A549 (cell line): ENCODE measurements around the gene ATRN.

ENCODE experiments used
- CEBPB ChIP-seq, 2 experiments: fragments of >200 bp in 1 of 2; sonication (Bioruptor Twin) in 1 of 2; formaldehyde crosslinking in 1 of 2; IDR thresholded peaks; 2 replicates each; pipeline ENCODE4 v1.6.1; 2012 to 2016
- CTCF ChIP-seq: fragments of >200 bp; sonication (Bioruptor Twin); formaldehyde crosslinking; IDR thresholded peaks from 3 replicates; pipeline ENCODE4 v1.5.1; 2016
- HDAC2 ChIP-seq: fragments of 200-600 bp; sonication (generic); IDR thresholded peaks from 2 replicates; pipeline ENCODE4 v1.6.1; 2016
- RAD21 ChIP-seq, 2 experiments: fragments of >200 bp in 1 of 2; sonication (Bioruptor Twin) in 1 of 2; formaldehyde crosslinking in 1 of 2; IDR thresholded peaks in 1 of 2; conservative IDR thresholded peaks in 1 of 2; 2 replicates in 1 of 2; 3 replicates in 1 of 2; pipeline ENCODE4 v1.6.1; 2012 to 2018; ENCODE audit warnings: inconsistent platforms in 1 of 2

- TF ChIP-seq CTCF (no peak), HDAC2 (no peak), RAD21 (conservative IDR thresholded peaks at IDR 0.05 in 1 of 2, IDR thresholded peaks at IDR 0.05 in 1 of 2) (no peak), CEBPB (IDR thresholded peaks at IDR 0.05) (no peak)
These were observed 215.6 kb downstream of the ATRN start for GRCh38 chr20:3686421-3686820.
